PC-9 (cell line): ENCODE results near the gene CEBPB. TPM values are rescaled to one million over a fixed set of nuclear protein-coding genes. Genes with fewer than 3 reads are reported as not detected.

ENCODE experiments used
- BruUV-seq: library from RNA; stranded (reverse); fragments of 400-500 nt; replicated peaks from 2 replicates; lab custom pipeline; 2021; lab: Mats Ljungman, UMichigan
- CTCF ChIA-PET: fragments of 300-600 bp; sonication (Branson Sonifier 250); formaldehyde crosslinking; loops from one replicate; lab custom pipeline; 2022; ENCODE audit warnings: antibody characterized with exemption; lab: Charles Lee
- POLR2A ChIA-PET: fragments of 300-600 bp; sonication (Branson Sonifier 250); formaldehyde crosslinking; loops from one replicate; lab custom pipeline; 2022; ENCODE audit warnings: antibody characterized with exemption; ENCODE audit not compliant: unreplicated experiment; lab: Charles Lee
- DNase-seq, 2 experiments: peaks; one replicate each; pipeline versions ENCODE4 v3.0.0 to v3.0.0-alpha.2; 2015 to 2022; ENCODE audit warnings: mixed read lengths in 1 of 2
- H2AFZ ChIP-seq: fragments of 200-600 bp; sonication (generic); 2 replicates; pipeline ENCODE4 v1.8.1; 2017; ENCODE audit warnings: antibody characterized with exemption
- H3F3A ChIP-seq: fragments of 200-600 bp; sonication (generic); 2 replicates; pipeline ENCODE4 v1.8.1; 2017; ENCODE audit warnings: antibody characterized with exemption, mild to moderate bottlenecking, low read depth; ENCODE audit not compliant: insufficient read depth
- H3K27ac ChIP-seq: fragments of 200-600 bp; sonication (generic); 2 replicates; pipeline ENCODE4 v1.6.1; 2016; ENCODE audit warnings: mixed run types
- H3K27me3 ChIP-seq: fragments of 200-600 bp; sonication (generic); 2 replicates; pipeline ENCODE4 v1.6.1; 2016; ENCODE audit warnings: low read depth, mixed run types; ENCODE audit not compliant: insufficient read depth
- H3K36me3 ChIP-seq: fragments of 200-600 bp; sonication (generic); 2 replicates; pipeline ENCODE4 v1.6.1; 2016; ENCODE audit warnings: low read depth, mixed run types
- H3K4me1 ChIP-seq: fragments of 200-600 bp; sonication (generic); replicated peaks from 2 replicates; pipeline ENCODE4 v1.6.1; 2016; ENCODE audit warnings: mixed run types; ENCODE audit not compliant: insufficient read depth
- H3K4me2 ChIP-seq: fragments of 200-600 bp; sonication (generic); 2 replicates; pipeline ENCODE4 v1.6.1; 2017; ENCODE audit warnings: mixed run types
- H3K4me3 ChIP-seq: fragments of 200-600 bp; sonication (generic); 2 replicates; pipeline ENCODE4 v1.6.1; 2016; ENCODE audit warnings: mixed run types
- H3K79me2 ChIP-seq: fragments of 200-600 bp; sonication (generic); 2 replicates; pipeline ENCODE4 v1.6.1; 2017; ENCODE audit warnings: low read depth, mixed run types
- H3K9me2 ChIP-seq: fragments of 200-600 bp; sonication (generic); 2 replicates; pipeline ENCODE4 v1.8.1; 2017; ENCODE audit warnings: mild to moderate bottlenecking; ENCODE audit not compliant: insufficient read depth
- H3K9me3 ChIP-seq: fragments of 200-600 bp; sonication (generic); 2 replicates; pipeline ENCODE4 v1.8.1; 2016; ENCODE audit warnings: low read depth; ENCODE audit not compliant: insufficient read depth
- H4K20me1 ChIP-seq: fragments of 200-600 bp; sonication (generic); 2 replicates; pipeline ENCODE4 v1.8.1; 2017; ENCODE audit not compliant: insufficient read depth
- EZH2 ChIP-seq: fragments of 200-600 bp; sonication (generic); IDR thresholded peaks from 2 replicates; pipeline ENCODE4 v1.8.0; 2017; ENCODE audit warnings: antibody characterized with exemption, low read depth
- intact Hi-C: fragments of 100-400 bp; cut with micrococcal nuclease; formaldehyde crosslinking; loops from one replicate; pipeline ENCODE4 v1.10.0; 2022; ENCODE audit not compliant: unreplicated experiment
- total RNA-seq: library from RNA; stranded (reverse); gene quantifications from 2 replicates; pipeline ENCODE4 v1.2.3, GENCODE V29; 2021
- TF ChIP-seq, protein P1 (sequence below): fragments of 200-600 bp; sonication (generic); conservative IDR thresholded peaks from 2 replicates; pipeline ENCODE4 v1.6.1; 2017; ENCODE audit warnings: mixed run types, antibody characterized with exemption, mild to moderate bottlenecking, moderate library complexity

CEBPB gene
- total RNA-seq, 1 experiment from 2014 or later = 112 TPM

DNA sequence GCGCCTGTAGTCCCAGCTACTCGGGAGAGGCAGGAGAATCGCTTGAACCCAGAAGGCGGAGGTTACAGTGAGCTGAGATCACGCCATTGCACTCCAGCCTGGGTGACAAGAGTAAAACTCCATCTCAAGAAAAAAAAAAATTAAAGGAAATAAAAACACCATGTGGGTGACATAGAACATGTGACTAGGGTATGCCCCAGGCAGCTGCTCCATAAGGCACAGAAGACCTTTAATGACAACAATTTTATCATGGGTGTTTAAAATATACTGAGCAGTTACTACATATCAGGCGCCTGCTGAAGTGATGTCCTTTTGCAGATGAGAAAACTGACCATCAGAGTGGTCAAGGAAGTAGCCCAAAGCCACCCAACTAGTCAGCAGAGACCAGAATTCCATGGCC, 45.1 kb upstream of the CEBPB start:
- H3K36me3 ChIP-seq = 0 out of 2 replicates have a peak, but pooled peaks cover 21% of the 10 kb centered on the region
- CTCF ChIA-PET = interaction anchor here (0.6 to 1.5 kb wide), 2 partner anchors 33 to 293 kb away, joined by 9 to 15 read pairs; no protein-coding TSS in a partner anchor

DNA sequence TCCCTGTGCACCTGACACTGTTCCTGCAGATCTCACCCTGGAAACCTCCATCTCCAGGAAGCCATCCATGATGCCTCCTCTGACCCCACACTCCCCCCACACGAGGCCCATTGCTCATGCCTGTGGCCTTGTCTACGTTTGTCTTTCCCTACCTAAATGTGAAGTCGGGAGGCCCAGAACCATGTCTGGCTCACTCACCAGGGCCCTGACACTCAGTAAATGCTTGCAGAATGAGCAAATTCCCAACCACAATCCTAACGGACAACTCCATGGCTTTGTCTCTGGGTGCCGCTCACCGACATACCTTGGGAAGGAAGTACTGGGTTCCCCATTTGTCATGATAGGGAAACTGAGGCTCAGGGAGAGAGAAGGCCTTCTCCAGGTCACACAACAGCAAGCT, 44.4 kb upstream of the CEBPB start:
- Histone ChIP-seq H3K4me1 (peaks cover 74% of the 10 kb centered on the region), H4K20me1 (no peaks in the 10 kb centered on the region), H2AFZ (no peak overlapping the region), H3K36me3 (0 out of 2 replicates have a peak, but pooled peaks cover 17% of the 10 kb centered on the region), H3K79me2 (peaks cover 82% of the 10 kb centered on the region), H3K9me2 (no peaks in the 10 kb centered on the region), H3K4me2 (peak overlapping the region; percentile 76), H3F3A (peaks cover 49% of the 10 kb centered on the region), H3K27ac (peak overlapping the region; percentile 89), H3K4me3 (peak overlapping the region; percentile 40; the same call in 1 of the 2 replicates), H3K27me3 (no peaks in the 10 kb centered on the region), H3K9me3 (no peaks in the 10 kb centered on the region)
- no peak for DNase-seq
- TF ChIP-seq, protein P1, sequence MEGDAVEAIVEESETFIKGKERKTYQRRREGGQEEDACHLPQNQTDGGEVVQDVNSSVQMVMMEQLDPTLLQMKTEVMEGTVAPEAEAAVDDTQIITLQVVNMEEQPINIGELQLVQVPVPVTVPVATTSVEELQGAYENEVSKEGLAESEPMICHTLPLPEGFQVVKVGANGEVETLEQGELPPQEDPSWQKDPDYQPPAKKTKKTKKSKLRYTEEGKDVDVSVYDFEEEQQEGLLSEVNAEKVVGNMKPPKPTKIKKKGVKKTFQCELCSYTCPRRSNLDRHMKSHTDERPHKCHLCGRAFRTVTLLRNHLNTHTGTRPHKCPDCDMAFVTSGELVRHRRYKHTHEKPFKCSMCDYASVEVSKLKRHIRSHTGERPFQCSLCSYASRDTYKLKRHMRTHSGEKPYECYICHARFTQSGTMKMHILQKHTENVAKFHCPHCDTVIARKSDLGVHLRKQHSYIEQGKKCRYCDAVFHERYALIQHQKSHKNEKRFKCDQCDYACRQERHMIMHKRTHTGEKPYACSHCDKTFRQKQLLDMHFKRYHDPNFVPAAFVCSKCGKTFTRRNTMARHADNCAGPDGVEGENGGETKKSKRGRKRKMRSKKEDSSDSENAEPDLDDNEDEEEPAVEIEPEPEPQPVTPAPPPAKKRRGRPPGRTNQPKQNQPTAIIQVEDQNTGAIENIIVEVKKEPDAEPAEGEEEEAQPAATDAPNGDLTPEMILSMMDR = no peak
- TF ChIP-seq EZH2 = no peak
- intact Hi-C loops = no loop called here
- POLR2A ChIA-PET = no interaction called here
- BruUV-seq = no TSS peak
- CTCF ChIA-PET = no interaction called here

More for the DNA sequence above, 45.1 kb upstream of the CEBPB start:
- Histone ChIP-seq H3F3A (peaks cover 47% of the 10 kb centered on the region), H3K79me2 (peaks cover 84% of the 10 kb centered on the region), H3K27ac (peak overlapping the region; percentile 89), H3K4me3 (no peak overlapping the region), H3K9me2 (no peaks in the 10 kb centered on the region), H3K27me3 (no peaks in the 10 kb centered on the region), H3K4me1 (peaks cover 67% of the 10 kb centered on the region), H4K20me1 (no peaks in the 10 kb centered on the region), H3K4me2 (no peak overlapping the region), H3K9me3 (no peaks in the 10 kb centered on the region), H2AFZ (no peak overlapping the region)
- TF ChIP-seq, protein P1 = no peak
- no peak for TF ChIP-seq EZH2
- intact Hi-C loops = loop anchor here (2.0 kb wide), 1 partner anchor 25 kb away; no protein-coding TSS in a partner anchor
- no TSS peak for BruUV-seq
- POLR2A ChIA-PET = no interaction called here
- no peak for DNase-seq

DNA sequence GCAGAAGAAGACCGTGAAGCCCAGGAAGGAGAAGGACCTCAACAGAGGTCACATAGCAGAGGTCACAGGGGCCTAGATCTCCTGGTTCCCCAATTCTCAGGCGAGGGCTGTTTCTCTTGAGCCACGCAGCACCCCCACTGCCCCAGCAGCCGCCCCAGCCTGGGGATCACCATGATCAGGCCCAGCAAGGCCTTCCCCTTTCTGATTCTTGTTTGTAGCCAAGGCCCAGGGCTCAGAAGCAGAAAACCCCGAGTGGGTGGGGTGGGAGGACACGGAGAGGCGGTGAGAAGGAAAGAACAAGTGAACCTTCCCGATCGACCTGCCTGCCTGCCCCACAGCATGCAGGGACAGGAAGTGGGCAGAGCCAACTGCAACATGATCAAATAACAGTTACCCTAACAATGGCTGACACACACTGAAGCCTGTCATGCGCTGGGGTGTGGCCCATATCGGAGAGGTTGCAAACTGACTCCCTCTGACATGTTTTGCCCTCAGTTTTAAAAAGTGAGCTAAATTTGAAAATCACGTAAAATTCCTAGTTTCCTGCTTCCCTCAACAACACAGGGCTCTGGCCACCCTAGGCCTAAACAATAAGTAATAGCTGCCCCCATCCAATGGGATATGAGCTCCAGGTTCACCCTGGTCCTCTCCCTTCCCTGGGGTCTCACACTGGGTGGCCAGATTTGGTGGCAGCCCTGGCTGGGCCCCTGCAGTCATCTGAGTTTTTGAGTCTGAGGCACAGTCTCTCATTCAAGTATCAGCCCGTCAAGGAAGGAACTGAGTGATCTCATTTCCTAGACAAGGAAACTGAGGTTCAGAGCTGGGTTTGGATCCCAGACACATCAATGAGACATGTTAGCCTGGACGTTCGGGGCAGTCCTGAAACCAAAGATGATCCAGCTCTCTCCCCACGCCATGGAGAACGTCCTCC, 43.6 kb upstream of the CEBPB start:
- no peaks in the 10 kb centered on the region for H3K27me3 ChIP-seq
- POLR2A ChIA-PET = interaction anchor here (0.6 to 0.7 kb wide), 6 partner anchors 12 to 449 kb away, joined by 3 to 6 read pairs (median 3); no protein-coding TSS in a partner anchor
- CTCF ChIA-PET = interaction anchor here (1.5 kb wide), 1 partner anchor 26 kb away, joined by 4 read pairs; no protein-coding TSS in a partner anchor
- H2AFZ ChIP-seq = peak overlapping the region; percentile 29; the same call in 1 of the 2 replicates
- H3K4me3 ChIP-seq = peak overlapping the region; percentile 40; the same call in 1 of the 2 replicates
- peak overlapping the region; percentile 89 for H3K27ac ChIP-seq
- DNase-seq = peak; percentile 75 to 76
- peaks cover 82% of the 10 kb centered on the region for H3K79me2 ChIP-seq
- H3F3A ChIP-seq = peaks cover 57% of the 10 kb centered on the region
- BruUV-seq = no TSS peak
- H3K9me2 ChIP-seq = no peaks in the 10 kb centered on the region
- peaks cover 81% of the 10 kb centered on the region for H3K4me1 ChIP-seq
- TF ChIP-seq, protein P1 = no peak
- no peak for TF ChIP-seq EZH2
- H3K36me3 ChIP-seq = 0 out of 2 replicates have a peak, but pooled peaks cover 11% of the 10 kb centered on the region
- intact Hi-C loops = loop anchor here (1.0 kb wide), 1 partner anchor 19 kb away; no protein-coding TSS in a partner anchor
- H3K9me3 ChIP-seq = no peaks in the 10 kb centered on the region
- peak overlapping the region; percentile 76 for H3K4me2 ChIP-seq
- no peaks in the 10 kb centered on the region; the same call in 1 of the 2 replicates for H4K20me1 ChIP-seq
